ENCODE data around the gene SLC2A3.
"Not testable (repeated sequence)": the region's sequence is repeated elsewhere in the genome, so short reads cannot be mapped to it uniquely, and the experiment has no call there.

The SLC2A3 gene

GRCh38 chr12:7935590-7936581 is at the start of gene SLC2A3:
Gene SLC2A3 (minus strand): TSS chr12:7936187. CDS start chr12:7936034, 153 bp downstream.
- DNase-seq (ENCODE audit: insufficient read length, low spot score) (peak; percentile 55), FAIRE-seq (peak; percentile 36)

GRCh38 chr12:7984900-7985299 is 48.9 kb upstream of the SLC2A3 start:
- DNase-seq (ENCODE audit: insufficient read length, low spot score) (no peak), FAIRE-seq (no peak)
- no peak for TF ChIP-seq POLR2A (IDR thresholded peaks at IDR 0.05; ENCODE audit: low read depth, low read length)

More at GRCh38 chr12:7935590-7936581, at the start of gene SLC2A3:
- TF ChIP-seq POLR2A (IDR thresholded peaks at IDR 0.05; ENCODE audit: low read depth, low read length) = peak; percentile 73

GRCh38 chr12:7983460-7983859 is 47.5 kb upstream of the SLC2A3 start:
- DNase-seq (ENCODE audit: insufficient read length, low spot score); FAIRE-seq: not testable (repeated sequence)

- FAIRE-seq; DNase-seq (ENCODE audit: insufficient read length, low spot score): not testable (repeated sequence)
These were observed 47.0 kb upstream of the SLC2A3 start for GRCh38 chr12:7983019-7983418.

- not testable (repeated sequence) for DNase-seq (ENCODE audit: insufficient read length, low spot score)
- peak; percentile 57 for FAIRE-seq
These were observed 46.3 kb upstream of the SLC2A3 start for GRCh38 chr12:7982332-7982735.

GRCh38 chr12:7981446-7981845 is 45.5 kb upstream of the SLC2A3 start:
- TF ChIP-seq POLR2A (IDR thresholded peaks at IDR 0.05; ENCODE audit: low read depth, low read length) = no peak
- DNase-seq (ENCODE audit: insufficient read length, low spot score) = no peak
- no peak for FAIRE-seq

- peak; percentile 86 for FAIRE-seq
These were observed 41.6 kb upstream of the SLC2A3 start for GRCh38 chr12:7977351-7978124.

GRCh38 chr12:7973457-7973825 is 37.5 kb upstream of the SLC2A3 start:
- no peak for FAIRE-seq
- TF ChIP-seq POLR2A (IDR thresholded peaks at IDR 0.05; ENCODE audit: low read depth, low read length) = no peak
- DNase-seq (ENCODE audit: insufficient read length, low spot score) = no peak

More at GRCh38 chr12:7977351-7978124, 41.6 kb upstream of the SLC2A3 start:
- DNase-seq (ENCODE audit: insufficient read length, low spot score) = not testable (repeated sequence)

- no peak for FAIRE-seq
These were observed 36.9 kb upstream of the SLC2A3 start for GRCh38 chr12:7972734-7973456.

GRCh38 chr12:7972269-7972668 is 36.3 kb upstream of the SLC2A3 start:
- DNase-seq (ENCODE audit: insufficient read length, low spot score) = not testable (repeated sequence)
- FAIRE-seq = peak; percentile 53

More at GRCh38 chr12:7972734-7973456, 36.9 kb upstream of the SLC2A3 start:
- TF ChIP-seq POLR2A (IDR thresholded peaks at IDR 0.05; ENCODE audit: low read depth, low read length) = no peak
- no peak for DNase-seq (ENCODE audit: insufficient read length, low spot score)

GRCh38 chr12:7971765-7972164 is 35.8 kb upstream of the SLC2A3 start:
- not testable (repeated sequence) for DNase-seq (ENCODE audit: insufficient read length, low spot score); FAIRE-seq

- DNase-seq (ENCODE audit: insufficient read length, low spot score) (peak; percentile 86), FAIRE-seq (peak; percentile 23)
- TF ChIP-seq POLR2A (IDR thresholded peaks at IDR 0.05; ENCODE audit: low read depth, low read length) = peak; percentile 22; the same call in 1 of the 2 replicates
These were observed 34.7 kb upstream of the SLC2A3 start for GRCh38 chr12:7970475-7971252.

- no peak for TF ChIP-seq POLR2A (IDR thresholded peaks at IDR 0.05; ENCODE audit: low read depth, low read length)
- FAIRE-seq (no peak), DNase-seq (ENCODE audit: insufficient read length, low spot score) (no peak)
These were observed 30.6 kb upstream of the SLC2A3 start for GRCh38 chr12:7966563-7966962.

GRCh38 chr12:7964669-7965068 is 28.7 kb upstream of the SLC2A3 start:
- DNase-seq (ENCODE audit: insufficient read length, low spot score); FAIRE-seq: not testable (repeated sequence)
